Right ventricle myocardium superior (tissue), 1 donor: ENCODE measurements around the gene CAMK1D. TPM values are rescaled to one million over a fixed set of nuclear protein-coding genes. Genes with fewer than 3 reads are reported as not detected.

ENCODE experiments used
- ATAC-seq: fragments of 200-7000 bp; cut with Tn5 transposase; one replicate; pipeline ENCODE4 v1.9.1; 2020; ENCODE audit warnings: mild to moderate bottlenecking; ENCODE audit not compliant: poor library complexity
- DNase-seq: peaks from one replicate; pipeline ENCODE4 v3.0.0-alpha.2; 2020
- intact Hi-C: fragments of 100-400 bp; cut with DNase I; formaldehyde crosslinking; loops from one replicate; pipeline ENCODE4 v1.11.2; 2022
- total RNA-seq: library from RNA; stranded (reverse); fragmentation: NEBNext Ultra II Directional; extraction: Animal tissue kit (Norgen Biotek cat#: 25700); gene quantifications from one replicate; pipeline ENCODE4 v1.2.1, GENCODE V29; 2021
- donor health status: DM: no; HTN: yes; CAD: no; lungs with severe emphysema.

Gene CAMK1D
- total RNA-seq, 1 donor from 2014 or later: 6.5 TPM

DNA sequence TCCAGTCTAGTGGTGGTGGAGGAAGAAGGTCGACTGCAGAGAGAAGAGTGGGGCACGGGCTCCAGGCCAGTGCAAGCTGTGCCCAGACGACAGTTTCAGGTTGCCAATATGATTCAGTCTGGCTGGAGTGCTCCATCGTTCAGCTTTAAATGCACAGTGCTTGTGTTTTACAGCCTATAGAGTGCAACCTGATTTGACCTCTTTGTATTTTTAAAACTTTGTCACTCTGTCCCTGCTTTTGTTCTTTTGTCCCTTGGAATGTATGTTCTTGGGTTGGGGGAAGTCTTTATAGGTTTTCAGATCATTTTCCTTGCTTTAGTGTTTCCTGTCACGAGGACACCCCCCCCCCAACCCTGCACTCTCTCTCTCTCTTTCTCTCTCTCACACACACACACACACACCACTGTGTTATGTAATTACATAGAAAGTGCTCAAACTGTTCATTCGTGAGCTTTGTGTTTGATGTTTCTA, 198.0 kb downstream of the CAMK1D start:
- intact Hi-C loops: no loop called here
- no peak for DNase-seq
- no peak for ATAC-seq

GRCh38 chr10:12549297-12549696, 199.9 kb downstream of the CAMK1D start:
- ATAC-seq (no peak), DNase-seq (no peak)
- intact Hi-C loops: no loop called here

GRCh38 chr10:12550994-12551393, 201.6 kb downstream of the CAMK1D start:
- ATAC-seq (no peak), DNase-seq (no peak)
- intact Hi-C loops: no loop called here

- DNase-seq (no peak), ATAC-seq (no peak)
- intact Hi-C loops: no loop called here
Observed at GRCh38 chr10:12556039-12556438, 206.7 kb downstream of the CAMK1D start.

DNA sequence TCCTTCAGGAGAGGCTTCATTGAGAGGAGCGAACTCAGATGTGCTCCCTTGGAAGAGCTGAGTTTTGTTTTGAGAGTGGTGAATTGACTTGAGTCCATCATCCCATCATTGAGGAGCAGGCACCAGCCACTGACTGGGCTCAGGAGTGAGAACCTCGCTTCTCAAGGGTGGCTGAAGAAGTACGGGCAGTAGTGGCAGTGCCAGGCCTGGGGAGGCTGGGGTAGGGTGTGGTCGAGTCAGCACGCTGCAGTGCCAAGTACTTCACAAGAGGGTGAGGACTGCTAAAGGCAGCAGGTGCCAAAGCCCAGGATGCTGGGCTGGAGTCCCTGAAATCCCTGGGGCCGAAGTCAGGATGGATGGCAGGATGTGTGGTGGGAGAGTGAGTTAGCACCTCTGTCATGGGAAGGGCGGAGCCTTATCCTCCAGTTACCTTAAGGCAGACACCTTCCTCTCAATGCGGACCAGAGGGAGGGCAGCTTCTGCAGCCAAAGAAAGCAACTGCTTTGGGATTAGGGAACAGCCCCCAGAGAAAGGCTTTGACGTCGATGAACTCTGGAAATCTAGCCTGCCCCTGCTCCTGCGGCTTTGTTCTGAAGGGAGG, 210.3 kb downstream of the CAMK1D start:
- ATAC-seq (no peak), DNase-seq (no peak)
- intact Hi-C loops: no loop called here

- DNase-seq (no peak), ATAC-seq (no peak)
- intact Hi-C loops: no loop called here
Observed at GRCh38 chr10:12561307-12561706, 212.0 kb downstream of the CAMK1D start.

GRCh38 chr10:12561720-12562119, 212.4 kb downstream of the CAMK1D start:
- intact Hi-C loops: no loop called here
- ATAC-seq (no peak), DNase-seq (no peak)

DNA sequence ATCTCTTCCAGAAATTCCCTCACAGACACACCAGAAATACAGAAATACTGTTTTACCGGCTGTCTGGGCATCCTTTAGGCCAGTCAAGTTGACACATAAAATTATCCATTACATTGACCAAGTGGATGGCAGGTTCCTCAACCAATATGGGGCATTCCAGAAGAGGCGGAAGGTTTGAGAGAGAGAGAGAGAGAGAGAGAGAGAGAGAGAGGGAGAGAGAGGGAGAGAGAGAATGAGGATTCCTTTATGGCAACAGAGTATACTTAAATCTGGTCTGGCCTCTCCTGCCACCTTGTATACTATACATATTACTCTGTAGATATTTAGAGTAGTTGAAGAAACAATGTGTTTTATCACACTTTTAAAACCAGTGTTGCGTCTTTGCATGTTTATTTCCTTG, 214.1 kb downstream of the CAMK1D start:
- DNase-seq: no peak
- intact Hi-C loops: no loop called here
- ATAC-seq: no peak

DNA sequence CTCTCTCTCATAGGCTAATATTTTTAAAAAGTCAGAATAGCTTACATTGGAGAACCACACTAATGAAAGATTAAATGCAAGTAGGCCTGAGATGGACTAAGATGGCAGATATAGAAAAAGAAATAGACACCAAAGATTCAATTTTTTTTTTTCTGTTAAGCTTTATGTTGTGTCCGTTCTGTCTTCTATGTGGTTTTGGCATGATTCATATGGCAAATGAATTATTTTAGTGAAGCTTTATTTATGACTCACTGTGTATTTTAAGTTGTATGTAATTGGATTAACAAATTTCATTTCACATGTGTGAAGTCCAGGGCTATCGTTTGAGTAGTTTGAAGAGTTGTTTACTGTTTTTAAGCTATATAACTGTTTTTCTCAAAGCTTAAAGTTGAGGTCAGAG, 214.8 kb downstream of the CAMK1D start:
- no peak for ATAC-seq

GRCh38 chr10:12566161-12567115, 217.1 kb downstream of the CAMK1D start:
- DNase-seq (peak; percentile 55), ATAC-seq (peak; percentile 81)
- intact Hi-C loops: no loop called here

More for the DNA sequence above, 214.8 kb downstream of the CAMK1D start:
- no peak for DNase-seq
- intact Hi-C loops: no loop called here

DNA sequence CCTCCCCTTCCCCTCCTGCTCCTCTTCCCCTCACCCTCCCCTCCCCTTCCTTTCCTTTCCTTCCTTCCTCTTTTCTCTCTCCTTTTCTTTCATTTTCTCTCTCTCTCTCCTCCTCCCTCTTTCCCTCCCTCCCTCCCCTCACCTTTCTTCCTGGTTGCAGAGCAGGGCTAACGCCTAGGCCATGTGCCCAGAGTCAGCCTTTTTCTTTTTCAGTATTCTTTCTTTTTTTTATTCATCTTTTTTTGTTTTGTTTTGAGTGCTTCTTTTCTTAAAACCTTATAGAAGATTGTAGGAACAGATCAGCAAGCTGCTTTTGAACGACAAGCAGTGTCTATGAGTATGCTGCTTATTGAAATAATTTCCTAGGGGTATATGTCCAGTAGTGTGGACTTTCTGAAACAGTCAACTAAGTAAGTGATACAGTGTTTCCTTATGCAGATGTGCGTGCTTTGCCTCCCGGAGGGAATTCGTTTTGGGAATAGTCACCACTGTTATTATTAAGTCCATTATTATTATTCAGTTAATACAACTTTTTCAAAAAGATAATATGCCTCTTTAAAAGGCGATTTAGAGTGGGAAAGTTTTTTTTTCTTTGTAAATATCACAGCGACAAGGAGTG, 219.2 kb downstream of the CAMK1D start:
- no peak for ATAC-seq
- intact Hi-C loops: no loop called here
- DNase-seq: no peak

DNA sequence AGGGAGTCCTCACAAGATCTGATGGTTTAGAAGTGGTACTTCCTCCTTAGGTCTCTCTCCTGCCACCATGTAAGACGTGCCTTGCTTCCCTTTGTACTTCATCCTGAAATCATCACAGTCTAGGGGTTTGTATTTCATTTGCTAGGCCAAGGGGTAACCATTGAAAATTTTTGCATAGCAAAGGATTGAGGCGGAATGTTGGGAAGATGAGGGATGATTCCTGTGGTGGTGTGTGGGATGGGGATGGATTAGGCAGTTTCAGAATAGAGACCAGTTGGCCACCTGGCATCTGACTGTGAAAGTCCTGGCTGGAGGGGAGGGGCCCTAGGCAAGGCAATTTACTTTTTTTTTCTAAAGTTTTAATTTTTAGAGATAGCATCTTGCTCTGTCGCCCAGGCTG, 222.9 kb downstream of the CAMK1D start:
- intact Hi-C loops: no loop called here
- ATAC-seq (no peak), DNase-seq (no peak)

- intact Hi-C loops: no loop called here
- ATAC-seq: no peak
- DNase-seq: no peak
Observed at GRCh38 chr10:12577610-12578009, 228.3 kb downstream of the CAMK1D start.

- intact Hi-C loops: no loop called here
- ATAC-seq (peak; percentile 79), DNase-seq (no peak)
Observed at GRCh38 chr10:12579954-12580858, 230.9 kb downstream of the CAMK1D start.

DNA sequence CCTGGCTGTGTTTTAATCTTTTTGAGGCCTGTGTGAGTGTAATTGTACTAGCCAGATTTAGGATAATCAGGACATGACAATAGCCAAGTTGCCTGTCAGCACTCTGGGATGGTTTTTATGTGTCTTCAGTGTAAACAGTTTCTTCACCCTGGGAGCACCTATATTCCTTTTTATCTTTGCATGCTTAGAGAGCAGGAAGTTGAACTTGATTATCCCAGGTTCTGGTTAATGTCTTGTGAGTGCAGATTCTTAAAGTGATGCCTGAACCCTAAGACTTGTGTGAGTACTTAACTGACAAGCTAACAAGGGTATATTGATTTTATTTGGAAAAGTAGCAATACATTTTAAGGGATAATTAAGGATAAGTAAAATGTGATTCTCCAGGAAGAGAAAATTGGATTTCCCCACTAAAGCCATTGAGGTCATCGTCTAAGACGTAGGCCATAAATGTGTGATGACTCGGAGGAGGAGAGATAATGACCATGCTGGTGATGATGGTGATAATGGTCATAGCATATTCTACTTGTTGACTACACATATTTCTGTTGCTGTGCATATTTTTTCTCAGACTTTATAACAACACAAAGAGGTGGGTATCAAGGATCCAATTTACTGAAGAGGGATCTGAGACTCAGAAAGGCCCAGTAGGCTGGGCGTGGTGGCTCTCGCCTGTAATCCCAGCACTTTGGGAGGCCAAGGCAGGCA, 234.7 kb downstream of the CAMK1D start:
- ATAC-seq (no peak), DNase-seq (no peak)
- intact Hi-C loops: no loop called here

DNA sequence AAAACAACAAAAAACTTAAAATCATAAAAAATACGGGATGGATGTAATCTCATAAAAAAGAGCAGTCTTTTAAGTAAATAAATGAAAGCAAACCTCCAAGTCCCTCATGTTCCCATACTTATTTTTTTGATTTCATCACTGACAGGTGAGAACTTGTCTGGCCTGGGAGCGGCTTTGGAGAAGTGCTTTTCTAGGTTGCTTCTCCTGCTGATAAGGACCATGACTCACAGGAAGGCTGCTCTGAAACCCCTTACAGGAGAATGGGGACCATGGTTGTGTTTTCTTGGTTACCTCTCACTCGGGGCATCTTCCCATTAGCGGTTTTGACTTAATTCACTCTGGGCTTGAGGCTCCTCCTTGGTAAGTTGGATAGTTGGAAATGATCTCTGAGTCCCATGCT, 237.4 kb downstream of the CAMK1D start:
- intact Hi-C loops: no loop called here
- ATAC-seq (no peak), DNase-seq (no peak)

DNA sequence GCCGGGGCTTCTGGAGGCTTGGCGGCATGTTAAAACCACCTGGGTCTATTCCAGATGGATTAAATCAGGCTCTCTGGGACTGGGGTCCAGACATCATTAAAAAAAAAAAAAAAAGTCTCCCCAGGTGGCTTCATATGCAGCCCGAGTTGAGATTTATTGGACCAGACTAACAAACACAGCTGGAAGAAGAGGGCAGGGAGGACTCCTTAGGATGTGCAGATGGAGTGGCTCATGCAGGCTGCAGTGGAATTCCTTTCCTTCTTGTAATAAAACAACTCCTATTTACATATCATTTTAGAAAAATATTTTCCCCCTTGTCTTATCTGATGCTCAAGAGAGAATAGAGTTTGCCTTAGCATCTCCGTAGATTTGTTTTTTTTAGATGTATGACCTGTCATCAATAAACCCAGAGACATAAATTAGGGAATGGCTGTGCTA, 238.1 kb downstream of the CAMK1D start:
- DNase-seq (no peak), ATAC-seq (no peak)
- intact Hi-C loops: no loop called here
